ENCODE data around the gene HILPDA. TPM values are rescaled to one million over a fixed set of nuclear protein-coding genes. Genes with fewer than 3 reads are reported as not detected.
A peak's percentile ranks its signal among the peaks of the same experiment; 100 is the strongest.
"Not testable (repeated sequence)": the region's sequence is repeated elsewhere in the genome, so short reads cannot be mapped to it uniquely, and the experiment has no call there.

HILPDA gene
- total RNA-seq, 2 experiments from 2014 or later = 24.1 to 26.2 TPM

DNA sequence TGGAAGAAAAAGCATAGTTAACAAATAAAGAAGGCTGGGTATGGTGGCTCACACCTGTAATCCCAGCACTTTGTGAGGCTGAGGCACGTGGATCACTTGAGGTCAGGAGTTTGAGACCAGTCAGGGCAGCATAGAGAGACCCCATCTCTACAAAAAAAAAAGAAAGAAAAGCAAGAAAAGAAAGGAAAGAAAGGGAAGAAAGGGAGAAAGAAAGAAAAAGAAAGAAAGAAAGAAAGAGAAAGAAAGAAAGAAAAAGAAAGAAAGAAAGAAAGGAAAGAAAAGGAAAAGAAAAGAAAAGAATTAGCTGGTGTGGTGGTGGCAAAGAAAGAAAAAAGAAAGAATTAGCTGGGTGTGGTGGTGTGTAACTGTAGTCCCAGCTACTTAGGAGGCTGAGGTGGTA, 3.1 kb upstream of the HILPDA start:
- peaks cover 7% of the 10 kb centered on the region for H3K36me3 Mint-ChIP-seq (ENCODE audit: low read depth)
- H3K4me1 Mint-ChIP-seq (ENCODE audit: low read depth) = peaks cover 37% of the 10 kb centered on the region
- peaks cover 7% of the 10 kb centered on the region for H3K27me3 Mint-ChIP-seq (ENCODE audit: low read depth)
- no peaks in the 10 kb centered on the region for H3K9me3 Mint-ChIP-seq (ENCODE audit: insufficient read depth)
- ChIA-PET POLR2A (interaction anchor here (0.6 kb wide), 1 partner anchor 285 kb away, joined by 4 read pairs; no protein-coding TSS in a partner anchor), CTCF (interaction anchor here (1.0 to 4.1 kb wide), 8 partner anchors 9 to 30 kb away, joined by 3 to 40 read pairs (median 6); no protein-coding TSS in a partner anchor)
- ATAC-seq (no peak), DNase-seq (no peak)
- no peak overlapping the region for H3K4me3 Mint-ChIP-seq
- H3K27ac Mint-ChIP-seq = no peak overlapping the region

DNA sequence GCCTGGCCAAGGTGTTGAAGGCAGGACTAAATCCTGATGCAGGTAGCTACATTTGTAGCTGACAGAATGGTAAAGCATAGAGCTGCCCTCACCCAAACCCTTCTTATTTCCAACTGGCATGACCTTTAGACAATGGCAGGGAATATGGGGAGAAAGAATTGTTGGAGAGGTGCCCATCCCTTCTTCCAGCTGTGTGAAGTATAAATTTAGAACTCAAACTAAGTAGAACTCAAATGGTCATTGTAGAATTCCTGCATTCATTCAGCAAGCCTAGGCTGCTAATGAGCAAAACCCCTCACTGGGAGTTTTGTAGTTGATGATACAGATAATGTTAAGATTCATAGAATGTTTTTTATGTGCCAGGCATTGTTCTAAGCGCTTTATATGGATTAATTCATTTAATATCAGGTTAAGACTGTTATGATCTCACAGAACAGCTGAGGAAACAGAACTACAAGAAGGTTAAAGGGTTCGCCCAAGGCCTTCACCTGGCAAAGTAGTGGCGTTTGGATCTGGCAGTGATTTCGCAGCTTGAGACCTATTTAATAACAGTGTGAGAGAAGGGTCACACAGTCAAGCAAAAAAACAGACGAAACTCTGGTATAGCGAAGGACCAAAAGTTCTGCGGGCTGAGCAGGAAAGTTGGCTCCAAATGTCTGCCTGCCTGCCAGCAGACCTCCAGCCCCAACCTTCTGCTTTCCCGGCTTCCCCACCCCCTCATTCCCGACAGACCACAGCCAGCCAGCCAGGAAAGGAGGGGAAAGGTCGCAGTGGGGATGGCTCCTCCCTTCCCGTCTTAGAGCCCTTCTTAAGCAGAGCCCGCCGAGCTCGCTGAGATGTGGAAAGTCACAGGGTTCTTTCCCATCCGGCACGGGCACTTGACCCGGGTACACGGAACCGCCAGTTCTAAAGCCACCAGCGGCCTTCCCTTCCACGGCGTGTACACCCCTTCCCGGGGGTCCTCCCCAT, 1.6 kb upstream of the HILPDA start:
- DNase-seq = no peak
- ATAC-seq = no peak
- Mint-ChIP-seq H3K4me1 (ENCODE audit: low read depth) (peaks cover 51% of the 10 kb centered on the region), H3K27ac (peak overlapping the region; percentile 55), H3K27me3 (ENCODE audit: low read depth) (peaks cover 7% of the 10 kb centered on the region), H3K4me3 (peak overlapping the region; percentile 25), H3K36me3 (ENCODE audit: low read depth) (peaks cover 18% of the 10 kb centered on the region), H3K9me3 (ENCODE audit: insufficient read depth) (no peaks in the 10 kb centered on the region)
- POLR2A ChIA-PET = interaction anchor here (1.4 kb wide), 1 partner anchor 23 kb away, joined by 5 read pairs; the partner anchor contains the start of gene METTL2B
- CTCF ChIA-PET = interaction anchor here (0.7 to 4.1 kb wide), 10 partner anchors 9 to 29 kb away, joined by 3 to 40 read pairs (median 4); no protein-coding TSS in a partner anchor

DNA sequence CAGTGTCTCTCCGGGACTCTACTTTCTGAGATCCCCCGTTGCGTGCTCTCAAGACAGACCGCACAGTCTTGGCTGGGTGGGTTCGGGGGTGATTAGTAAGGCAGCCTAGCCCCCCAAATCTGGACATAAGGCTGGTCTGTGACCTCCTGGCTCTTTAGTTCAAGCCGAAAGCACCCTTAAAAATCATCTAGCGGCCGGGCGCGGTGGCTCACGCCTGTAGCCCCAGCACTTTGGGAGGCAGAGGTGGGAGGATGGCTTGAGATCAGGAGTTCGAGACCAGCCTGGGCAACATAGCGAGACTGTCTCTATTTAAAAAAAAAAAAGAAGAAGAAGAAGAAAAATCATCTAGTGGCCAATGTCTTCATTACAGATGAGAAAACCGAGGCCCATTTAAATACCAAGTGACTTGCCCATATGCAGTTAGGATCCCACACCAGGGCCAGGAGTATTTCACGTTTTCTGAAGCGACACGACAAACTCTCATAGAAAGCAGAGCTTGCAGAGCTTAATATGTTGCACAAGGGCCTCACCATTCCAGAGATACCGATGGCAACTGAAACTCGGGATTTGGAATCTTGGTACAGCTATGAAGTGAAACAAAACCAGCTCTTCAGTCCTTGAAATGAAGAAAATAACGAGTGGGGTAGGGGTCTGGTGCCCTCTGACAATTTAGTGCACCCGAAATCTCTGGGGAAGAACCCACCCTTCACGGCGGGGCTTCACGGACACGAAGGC, 703 bp upstream of the HILPDA start:
- no peak for ATAC-seq
- peaks cover 60% of the 10 kb centered on the region for H3K4me1 Mint-ChIP-seq (ENCODE audit: low read depth)
- H3K27ac Mint-ChIP-seq = peak overlapping the region; percentile 93
- no peaks in the 10 kb centered on the region for H3K9me3 Mint-ChIP-seq (ENCODE audit: insufficient read depth)
- peaks cover 25% of the 10 kb centered on the region for H3K36me3 Mint-ChIP-seq (ENCODE audit: low read depth)
- POLR2A ChIA-PET = interaction anchor here (1.0 to 1.4 kb wide), 5 partner anchors 10 to 44 kb away, joined by 3 to 8 read pairs (median 4); partner anchors contain the start of gene METTL2B
- CTCF ChIA-PET = interaction anchor here (0.7 to 4.1 kb wide), 9 partner anchors 13 to 133 kb away, joined by 3 to 40 read pairs (median 5); partner anchors contain the start of gene METTL2B
- peaks cover 7% of the 10 kb centered on the region for H3K27me3 Mint-ChIP-seq (ENCODE audit: low read depth)
- H3K4me3 Mint-ChIP-seq = peak overlapping the region; percentile 89
- no peak for DNase-seq

DNA sequence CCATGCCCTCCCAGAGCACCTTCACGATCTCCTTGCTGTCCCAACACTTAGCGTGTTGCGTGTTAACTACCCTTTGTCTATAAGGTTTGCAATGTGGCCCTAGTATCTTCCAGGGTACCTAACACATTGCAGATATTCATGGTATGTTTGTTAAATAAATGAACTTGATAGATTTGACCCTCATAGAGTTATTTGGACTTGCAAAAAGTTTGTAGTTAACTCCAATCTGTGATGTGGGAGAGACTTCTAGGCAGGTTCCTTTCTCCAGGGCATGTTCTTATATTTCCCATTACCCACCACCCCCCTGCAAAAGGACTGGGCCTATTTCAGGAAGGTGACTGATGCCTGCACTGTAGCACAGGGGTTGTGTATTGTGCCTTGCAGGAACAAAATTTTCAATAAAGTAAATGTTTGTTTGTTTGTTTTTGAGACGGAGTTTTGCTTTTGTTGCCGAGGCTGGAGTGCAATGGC, 612 bp downstream of the HILPDA start:
- DNase-seq (no peak), ATAC-seq (peak; percentile 43)
- Mint-ChIP-seq H3K4me3 (peak overlapping the region; percentile 89), H3K36me3 (ENCODE audit: low read depth) (peaks cover 26% of the 10 kb centered on the region), H3K9me3 (ENCODE audit: insufficient read depth) (no peaks in the 10 kb centered on the region), H3K4me1 (ENCODE audit: low read depth) (peaks cover 53% of the 10 kb centered on the region), H3K27ac (peak overlapping the region; percentile 89), H3K27me3 (ENCODE audit: low read depth) (peaks cover 7% of the 10 kb centered on the region)
- ChIA-PET POLR2A (interaction anchor here (1.2 kb wide), 1 partner anchor 11 kb away, joined by 3 read pairs; no protein-coding TSS in a partner anchor), CTCF (interaction anchor here (0.8 to 1.5 kb wide), 3 partner anchors 14 to 109 kb away, joined by 3 to 36 read pairs (median 8); no protein-coding TSS in a partner anchor)

DNA sequence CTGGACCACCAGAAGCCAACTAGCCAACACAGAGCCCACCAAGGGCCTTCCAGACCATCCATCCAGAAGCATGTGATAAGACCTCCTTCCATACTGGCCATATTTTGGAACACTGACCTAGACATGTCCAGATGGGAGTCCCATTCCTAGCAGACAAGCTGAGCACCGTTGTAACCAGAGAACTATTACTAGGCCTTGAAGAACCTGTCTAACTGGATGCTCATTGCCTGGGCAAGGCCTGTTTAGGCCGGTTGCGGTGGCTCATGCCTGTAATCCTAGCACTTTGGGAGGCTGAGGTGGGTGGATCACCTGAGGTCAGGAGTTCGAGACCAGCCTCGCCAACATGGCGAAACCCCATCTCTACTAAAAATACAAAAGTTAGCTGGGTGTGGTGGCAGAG, 1.7 kb downstream of the HILPDA start:
- not testable (repeated sequence) for H3K27me3 Mint-ChIP-seq (ENCODE audit: low read depth); ATAC-seq; H3K9me3 Mint-ChIP-seq (ENCODE audit: insufficient read depth); DNase-seq
- peak overlapping the region; percentile 89 for H3K4me3 Mint-ChIP-seq
- ChIA-PET POLR2A (interaction anchor here (0.6 to 0.9 kb wide), 2 partner anchors 14 to 109 kb away, joined by 3 read pairs; no protein-coding TSS in a partner anchor), CTCF (interaction anchor here (2.0 kb wide), 1 partner anchor 31 kb away, joined by 38 read pairs; no protein-coding TSS in a partner anchor)
- H3K27ac Mint-ChIP-seq = peak overlapping the region; percentile 23
- peaks cover 48% of the 10 kb centered on the region for H3K4me1 Mint-ChIP-seq (ENCODE audit: low read depth)
- H3K36me3 Mint-ChIP-seq (ENCODE audit: low read depth) = peaks cover 26% of the 10 kb centered on the region

DNA sequence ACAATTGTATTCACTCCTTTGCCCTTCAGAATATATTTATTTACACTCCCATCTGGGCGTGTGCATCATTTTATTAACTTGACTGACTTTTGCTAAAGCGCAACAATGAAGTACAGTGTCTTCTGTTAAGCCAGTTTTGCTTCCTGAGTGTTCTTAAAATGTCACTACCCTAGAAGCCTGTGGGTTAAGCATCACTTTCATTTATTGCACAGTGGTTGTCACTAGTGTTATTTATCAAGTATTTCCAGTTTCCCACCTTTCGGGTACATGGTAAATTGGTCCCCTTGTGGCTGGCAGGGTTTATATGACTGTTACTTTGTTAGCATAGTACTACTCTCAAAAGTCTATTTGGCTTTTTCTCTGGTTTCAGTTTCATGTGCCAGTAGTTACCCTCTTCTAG, 3.3 kb downstream of the HILPDA start:
- ChIA-PET CTCF (interaction anchor here (1.0 to 4.5 kb wide), 18 partner anchors 10 to 276 kb away, joined by 3 to 350 read pairs (median 14); partner anchors contain the start of genes IMPDH1 and METTL2B), POLR2A (no interaction called here)
- peak; percentile 12 for ATAC-seq
- Mint-ChIP-seq H3K4me1 (ENCODE audit: low read depth) (peaks cover 45% of the 10 kb centered on the region), H3K4me3 (peak overlapping the region; percentile 89), H3K27me3 (ENCODE audit: low read depth) (no peaks in the 10 kb centered on the region), H3K9me3 (ENCODE audit: insufficient read depth) (no peaks in the 10 kb centered on the region), H3K36me3 (ENCODE audit: low read depth) (peaks cover 31% of the 10 kb centered on the region), H3K27ac (peak overlapping the region; percentile 43)
- DNase-seq = peak; percentile 48

DNA sequence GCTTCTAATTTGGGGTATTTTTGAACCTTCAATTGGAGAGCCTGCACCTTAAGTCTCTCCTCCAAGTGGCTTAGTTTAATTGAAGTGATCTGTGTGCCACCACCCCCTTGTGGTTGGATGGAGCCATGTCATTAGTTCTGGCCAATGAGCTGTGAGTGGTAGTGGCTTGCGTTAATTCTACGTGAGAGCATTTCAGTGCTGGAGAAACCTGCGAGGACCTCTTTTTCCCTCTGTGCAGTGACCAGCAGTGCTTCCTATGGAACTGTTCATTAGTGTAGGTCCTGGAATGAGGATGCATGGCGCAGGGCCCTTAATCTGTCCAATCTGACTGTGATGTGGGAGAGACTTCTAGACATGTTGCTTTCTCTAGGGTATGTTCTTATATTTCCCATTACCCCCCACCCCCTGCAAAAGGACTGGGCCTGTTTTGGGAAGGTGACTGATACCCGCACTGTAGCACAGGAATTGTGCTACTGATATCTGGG, 3.8 kb downstream of the HILPDA start:
- H3K27me3 Mint-ChIP-seq (ENCODE audit: low read depth) = no peaks in the 10 kb centered on the region
- peak; percentile 81 for DNase-seq
- CTCF ChIA-PET = interaction anchor here (0.6 to 4.5 kb wide), 21 partner anchors 10 to 424 kb away, joined by 3 to 350 read pairs (median 12); partner anchors contain the start of genes IMPDH1 and METTL2B
- H3K36me3 Mint-ChIP-seq (ENCODE audit: low read depth) = peaks cover 32% of the 10 kb centered on the region
- no peaks in the 10 kb centered on the region for H3K9me3 Mint-ChIP-seq (ENCODE audit: insufficient read depth)
- peaks cover 41% of the 10 kb centered on the region for H3K4me1 Mint-ChIP-seq (ENCODE audit: low read depth)
- peak overlapping the region; percentile 73 for H3K27ac Mint-ChIP-seq
- peak; percentile 58 for ATAC-seq
- POLR2A ChIA-PET = interaction anchor here (0.6 to 1.1 kb wide), 3 partner anchors 32 to 43 kb away, joined by 3 to 4 read pairs (median 4); no protein-coding TSS in a partner anchor
- H3K4me3 Mint-ChIP-seq = peak overlapping the region; percentile 40

DNA sequence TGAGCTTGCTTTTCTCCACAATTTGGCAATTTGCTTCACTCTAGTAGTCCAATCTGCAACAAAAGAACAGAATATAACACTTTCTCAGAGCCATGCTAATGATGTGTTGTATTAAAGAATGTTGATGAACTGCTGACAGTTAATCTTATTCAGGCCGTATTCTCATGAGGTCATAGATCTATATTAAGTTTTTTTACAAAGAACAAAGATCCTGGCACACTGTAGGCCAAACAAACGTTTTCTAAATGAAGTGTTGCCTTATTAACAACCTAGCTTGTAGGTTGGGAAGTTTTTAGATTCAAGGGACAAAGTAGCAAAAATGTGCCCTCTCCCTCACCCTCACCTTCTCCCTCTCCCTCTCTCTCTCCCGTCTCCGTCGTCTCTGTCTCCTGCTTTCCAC, 6.8 kb downstream of the HILPDA start:
- no peak for ATAC-seq

DNA sequence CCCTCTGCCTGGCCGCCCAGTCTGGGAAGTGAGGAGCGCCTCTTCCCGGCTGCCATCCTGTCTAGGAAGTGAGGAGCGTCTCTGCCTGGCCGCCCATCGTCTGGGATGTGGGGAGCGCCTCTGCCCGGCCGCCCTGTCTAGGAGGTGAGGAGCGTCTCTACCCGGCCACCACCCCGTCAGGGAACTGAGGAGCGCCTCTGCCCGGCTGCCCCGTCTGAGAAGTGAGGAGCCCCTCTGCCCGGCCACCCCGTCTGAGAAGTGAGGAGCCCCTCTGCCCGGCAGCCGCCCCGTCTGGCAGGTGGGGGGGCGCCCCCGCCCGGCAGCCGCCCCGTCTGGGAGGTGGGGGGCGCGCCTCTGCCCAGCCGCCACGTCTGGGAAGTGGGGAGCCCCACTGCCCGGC, 7.7 kb downstream of the HILPDA start:
- ATAC-seq; H3K27ac Mint-ChIP-seq; DNase-seq; POLR2A ChIA-PET; H3K4me3 Mint-ChIP-seq; H3K27me3 Mint-ChIP-seq (ENCODE audit: low read depth); H3K9me3 Mint-ChIP-seq (ENCODE audit: insufficient read depth): not testable (repeated sequence)
- Mint-ChIP-seq H3K4me1 (ENCODE audit: low read depth) (peaks cover 17% of the 10 kb centered on the region), H3K36me3 (ENCODE audit: low read depth) (peaks cover 19% of the 10 kb centered on the region)
- CTCF ChIA-PET = interaction anchor here (4.5 kb wide), 1 partner anchor 37 kb away, joined by 350 read pairs; no protein-coding TSS in a partner anchor

More for the DNA sequence above, 6.8 kb downstream of the HILPDA start:
- Mint-ChIP-seq H3K27me3 (ENCODE audit: low read depth) (no peaks in the 10 kb centered on the region), H3K9me3 (ENCODE audit: insufficient read depth) (no peaks in the 10 kb centered on the region), H3K27ac (no peak overlapping the region), H3K4me3 (no peak overlapping the region), H3K36me3 (ENCODE audit: low read depth) (peaks cover 25% of the 10 kb centered on the region), H3K4me1 (ENCODE audit: low read depth) (peaks cover 23% of the 10 kb centered on the region)
- no peak for DNase-seq
- ChIA-PET CTCF (interaction anchor here (3.9 to 4.5 kb wide), 3 partner anchors 14 to 36 kb away, joined by 34 to 350 read pairs (median 63); no protein-coding TSS in a partner anchor), POLR2A (no interaction called here)

DNA sequence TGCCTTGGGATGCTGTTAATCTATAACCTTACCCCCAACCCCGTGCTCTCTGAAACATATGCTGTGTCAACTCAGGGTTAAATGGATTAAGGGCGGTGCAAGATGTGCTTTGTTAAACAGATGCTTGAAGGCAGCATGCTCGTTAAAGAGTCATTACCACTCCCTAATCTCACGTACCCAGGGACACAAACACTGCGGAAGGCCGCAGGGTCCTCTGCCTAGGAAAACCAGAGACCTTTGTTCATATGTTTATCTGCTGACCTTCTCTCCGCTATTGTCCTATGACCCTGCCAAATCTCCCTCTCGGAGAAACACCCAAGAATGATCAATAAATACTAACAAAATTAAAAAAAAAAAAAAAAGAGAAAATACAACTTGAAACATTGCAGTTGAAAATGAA, 8.3 kb downstream of the HILPDA start:
- DNase-seq; H3K9me3 Mint-ChIP-seq (ENCODE audit: insufficient read depth); H3K27me3 Mint-ChIP-seq (ENCODE audit: low read depth); CTCF ChIA-PET; H3K27ac Mint-ChIP-seq; POLR2A ChIA-PET; ATAC-seq; H3K4me3 Mint-ChIP-seq: not testable (repeated sequence)
- peaks cover 15% of the 10 kb centered on the region for H3K36me3 Mint-ChIP-seq (ENCODE audit: low read depth)
- H3K4me1 Mint-ChIP-seq (ENCODE audit: low read depth) = peaks cover 11% of the 10 kb centered on the region

DNA sequence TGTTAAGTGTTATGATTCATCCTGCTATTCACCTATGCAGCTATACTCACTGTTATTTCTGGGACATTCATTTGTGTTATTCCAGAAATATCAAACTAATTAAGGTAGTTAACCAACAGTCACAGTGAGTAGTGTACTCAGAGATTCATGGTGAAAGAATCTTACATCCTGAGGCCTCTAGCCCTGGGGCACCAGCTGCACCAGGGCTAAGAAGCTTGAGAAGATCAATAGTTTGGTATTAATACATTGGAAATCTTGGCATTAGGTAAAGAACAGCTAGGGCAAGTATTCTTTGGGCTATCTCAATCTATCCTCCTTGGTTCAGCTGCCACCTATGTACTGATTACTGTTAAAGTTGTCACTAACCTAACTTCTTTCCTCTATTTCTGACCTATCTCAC, 11.2 kb downstream of the HILPDA start:
- H3K9me3 Mint-ChIP-seq (ENCODE audit: insufficient read depth); H3K4me1 Mint-ChIP-seq (ENCODE audit: low read depth); ATAC-seq; H3K4me3 Mint-ChIP-seq; DNase-seq; POLR2A ChIA-PET; H3K27me3 Mint-ChIP-seq (ENCODE audit: low read depth); H3K27ac Mint-ChIP-seq; H3K36me3 Mint-ChIP-seq (ENCODE audit: low read depth): not testable (repeated sequence)
- CTCF ChIA-PET = interaction anchor here (1.6 kb wide), 1 partner anchor 79 kb away, joined by 3 read pairs; no protein-coding TSS in a partner anchor

Data from activated CD8-positive, alpha-beta T cell treated with anti-CD3 and anti-CD28 coated beads, Interleukin-2, amount 10 ng/mL, durations not matched to agents 7 days and 5 days (primary cell).